ENCODE data around the gene MROH2A.

MROH2A gene

DNA sequence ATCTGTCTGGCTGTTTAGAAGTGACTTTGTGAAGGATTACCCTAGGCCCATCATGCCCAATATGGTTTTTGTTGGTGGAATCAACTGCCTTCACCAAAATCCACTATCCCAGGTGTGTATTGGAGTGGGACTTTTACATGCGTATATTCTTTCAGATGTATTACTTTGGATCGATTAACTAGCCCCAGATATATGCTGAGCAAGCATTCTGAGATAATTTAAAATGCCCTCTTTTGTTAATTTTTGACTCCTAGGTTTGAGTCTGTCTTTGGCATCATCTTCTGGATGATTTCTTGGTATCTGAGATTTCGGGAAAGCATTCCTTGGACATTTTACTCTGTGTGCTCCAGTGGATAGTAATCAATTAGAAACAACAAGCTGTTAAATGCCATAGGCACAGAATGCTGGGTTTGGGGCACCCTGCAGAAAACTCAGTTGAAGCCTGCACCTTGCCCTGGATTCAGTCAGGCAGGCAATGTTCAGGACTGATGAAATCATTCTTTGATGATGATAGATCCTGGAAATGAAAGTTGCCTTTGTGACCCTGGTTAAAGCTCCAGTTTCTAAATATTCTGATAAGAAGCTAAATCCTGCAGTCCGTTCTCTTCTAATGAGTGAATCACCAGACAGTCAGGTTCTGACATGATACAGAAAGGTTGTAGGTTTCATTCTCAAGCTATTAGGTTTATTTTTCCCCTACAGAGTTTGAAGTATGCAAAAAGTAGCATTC lies 16.9 kb upstream of the MROH2A start:
- intact Hi-C loops (cut with DNase I), result no loop called here
- no peak for DNase-seq

DNA sequence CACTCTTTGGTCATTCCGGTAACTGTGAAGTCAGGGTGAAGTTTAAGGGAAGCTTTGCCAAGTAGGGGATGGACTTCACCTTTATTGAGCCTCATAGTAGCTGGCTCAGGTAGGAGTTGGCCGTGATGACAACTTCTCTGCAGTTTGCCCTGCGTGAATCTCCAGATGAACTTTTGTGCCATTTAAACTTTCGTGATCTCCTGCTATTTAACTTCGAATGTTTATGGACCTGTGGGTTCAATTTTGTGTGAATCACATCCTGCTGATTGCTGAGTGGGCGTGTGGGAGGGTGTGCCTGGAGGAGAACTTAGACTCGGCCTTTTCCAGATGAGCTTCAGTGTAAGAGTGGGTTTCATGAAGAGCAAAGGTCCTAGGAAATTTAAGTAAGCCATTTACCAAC lies 13.9 kb upstream of the MROH2A start:
- DNase-seq, result no peak
- intact Hi-C loops (cut with DNase I), result no loop called here

DNA sequence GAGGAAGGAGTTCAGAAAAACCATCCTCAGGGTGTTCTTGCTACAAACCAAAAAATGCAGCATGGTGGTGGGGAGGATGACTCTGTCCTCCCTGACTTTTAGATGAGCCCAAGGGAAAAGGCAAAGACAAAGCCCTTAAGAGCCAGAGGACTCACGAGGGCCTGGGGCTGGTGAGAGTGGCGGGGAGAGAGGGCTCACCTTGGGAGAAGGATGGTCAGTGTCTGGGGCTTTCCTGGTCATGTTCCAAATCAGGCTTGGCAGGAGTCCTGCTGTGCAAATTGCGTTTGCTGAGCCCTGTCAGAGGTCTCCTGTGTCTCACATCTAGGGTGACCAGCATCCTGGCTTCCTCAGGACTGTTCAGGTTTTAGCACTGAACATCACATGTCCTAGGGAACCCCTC lies 13.4 kb upstream of the MROH2A start:
- intact Hi-C loops (cut with DNase I), result no loop called here
- no peak for DNase-seq

DNA sequence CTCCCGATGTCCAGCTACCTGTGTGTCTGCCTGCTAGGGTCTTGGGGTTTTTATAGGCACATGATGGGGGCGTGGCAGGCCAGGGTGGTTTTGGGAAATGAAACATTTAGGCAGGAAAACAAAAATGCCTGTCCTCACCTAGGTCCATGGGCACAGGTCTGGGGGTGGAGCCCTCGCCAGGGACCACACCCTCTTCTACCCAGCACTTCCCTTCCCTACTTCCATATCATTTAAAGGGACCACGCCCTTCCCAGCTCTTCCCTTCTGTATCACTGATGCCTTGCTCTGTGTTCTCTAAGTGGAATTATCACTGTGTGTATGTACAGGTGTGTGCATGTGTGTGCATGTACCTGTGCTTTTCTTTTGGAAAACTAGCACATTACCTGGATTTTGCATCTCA lies 11.7 kb upstream of the MROH2A start:
- DNase-seq, result no peak
- intact Hi-C loops (cut with DNase I), result no loop called here

DNA sequence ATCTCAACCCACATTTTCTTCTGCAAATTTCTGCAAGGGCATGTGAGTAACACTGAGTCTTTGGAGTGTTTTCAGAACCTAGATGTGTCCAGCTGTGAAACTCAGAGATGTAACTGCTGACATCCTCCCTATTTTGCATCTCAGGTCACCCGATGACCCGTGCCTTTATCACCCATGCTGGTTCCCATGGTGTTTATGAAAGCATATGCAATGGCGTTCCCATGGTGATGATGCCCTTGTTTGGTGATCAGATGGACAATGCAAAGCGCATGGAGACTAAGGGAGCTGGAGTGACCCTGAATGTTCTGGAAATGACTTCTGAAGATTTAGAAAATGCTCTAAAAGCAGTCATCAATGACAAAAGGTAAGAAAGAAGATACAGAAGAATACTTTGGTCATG lies 10.1 kb upstream of the MROH2A start:
- intact Hi-C loops (cut with DNase I), result no loop called here
- DNase-seq, result no peak

DNA sequence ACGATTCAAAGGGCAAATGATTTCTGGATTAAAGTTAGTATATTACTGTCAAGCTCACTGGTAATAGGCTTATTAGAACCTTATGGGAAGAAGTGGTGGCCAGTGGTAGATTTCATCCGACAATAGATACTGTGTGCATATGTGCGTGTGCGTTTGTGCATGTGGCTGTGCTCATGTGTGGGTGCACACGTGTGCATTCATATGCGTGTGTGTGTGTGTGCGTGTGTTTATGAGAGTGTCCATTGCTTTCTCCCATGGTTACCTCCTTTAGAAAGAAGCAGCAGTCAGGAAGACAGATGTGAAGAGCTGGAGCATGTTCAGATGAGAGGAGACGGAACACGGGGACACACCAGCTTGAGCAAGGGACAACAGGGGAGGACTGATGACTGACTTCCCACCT lies 8.9 kb upstream of the MROH2A start:
- DNase-seq, result no peak
- intact Hi-C loops (cut with DNase I), result no loop called here

DNA sequence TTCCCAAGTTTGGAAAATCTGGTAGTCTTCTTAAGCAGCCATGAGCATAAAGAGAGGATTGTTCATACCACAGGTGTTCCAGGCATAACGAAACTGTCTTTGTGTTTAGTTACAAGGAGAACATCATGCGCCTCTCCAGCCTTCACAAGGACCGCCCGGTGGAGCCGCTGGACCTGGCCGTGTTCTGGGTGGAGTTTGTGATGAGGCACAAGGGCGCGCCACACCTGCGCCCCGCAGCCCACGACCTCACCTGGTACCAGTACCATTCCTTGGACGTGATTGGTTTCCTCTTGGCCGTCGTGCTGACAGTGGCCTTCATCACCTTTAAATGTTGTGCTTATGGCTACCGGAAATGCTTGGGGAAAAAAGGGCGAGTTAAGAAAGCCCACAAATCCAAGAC lies 6.0 kb upstream of the MROH2A start:
- DNase-seq, result no peak
- intact Hi-C loops (cut with DNase I), result no loop called here

DNA sequence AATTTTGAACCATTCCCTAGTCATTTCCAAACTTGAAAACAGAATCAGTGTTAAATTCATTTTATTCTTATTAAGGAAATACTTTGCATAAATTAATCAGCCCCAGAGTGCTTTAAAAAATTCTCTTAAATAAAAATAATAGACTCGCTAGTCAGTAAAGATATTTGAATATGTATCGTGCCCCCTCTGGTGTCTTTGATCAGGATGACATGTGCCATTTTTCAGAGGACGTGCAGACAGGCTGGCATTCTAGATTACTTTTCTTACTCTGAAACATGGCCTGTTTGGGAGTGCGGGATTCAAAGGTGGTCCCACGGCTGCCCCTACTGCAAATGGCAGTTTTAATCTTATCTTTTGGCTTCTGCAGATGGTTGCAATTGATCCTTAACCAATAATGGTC lies 5.5 kb upstream of the MROH2A start:
- DNase-seq, result no peak
- intact Hi-C loops (cut with DNase I), result no loop called here

DNA sequence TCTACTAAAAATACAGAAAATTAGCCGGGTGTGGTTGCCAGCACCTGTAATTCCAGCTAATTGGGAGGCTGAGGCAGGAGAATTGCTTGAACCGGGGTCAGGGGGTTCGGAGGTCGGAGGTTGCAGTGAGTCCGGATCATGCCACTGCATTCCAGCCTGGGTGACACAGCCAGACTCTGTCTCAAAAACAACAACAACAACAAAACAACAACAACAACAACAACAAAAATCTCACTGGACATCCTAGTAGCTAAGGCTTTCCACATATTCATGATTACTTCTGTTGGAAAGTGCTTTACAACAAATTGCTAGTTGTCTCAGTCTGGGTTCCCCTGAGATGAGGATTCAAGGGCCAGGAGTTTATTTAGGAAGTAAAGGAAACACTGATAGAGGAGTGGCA lies 4.3 kb upstream of the MROH2A start:
- peak in 1 of 42 donors; percentile 13 for DNase-seq
- intact Hi-C loops (cut with DNase I), result no loop called here

DNA sequence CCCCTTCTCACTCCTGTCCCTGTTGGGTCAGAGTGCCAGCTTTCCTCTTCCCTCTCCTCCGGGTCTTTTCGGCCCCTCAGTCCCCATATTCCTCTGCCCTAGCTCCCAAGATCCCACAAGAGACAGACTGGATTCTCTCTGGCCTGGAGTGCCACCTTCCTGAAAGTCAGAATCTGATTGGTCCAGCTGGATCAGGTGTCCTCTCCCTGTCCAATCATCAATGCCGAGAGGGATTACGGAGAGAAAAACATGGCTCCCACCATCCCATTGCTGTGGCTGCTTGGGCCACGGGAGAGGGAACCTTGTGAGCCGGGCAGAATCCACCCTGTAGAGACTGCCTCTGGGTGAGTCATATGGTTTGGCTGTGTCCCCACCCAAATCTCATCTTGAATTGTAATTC lies 2.7 kb upstream of the MROH2A start:
- intact Hi-C loops (cut with DNase I), result no loop called here
- no peak for DNase-seq

DNA sequence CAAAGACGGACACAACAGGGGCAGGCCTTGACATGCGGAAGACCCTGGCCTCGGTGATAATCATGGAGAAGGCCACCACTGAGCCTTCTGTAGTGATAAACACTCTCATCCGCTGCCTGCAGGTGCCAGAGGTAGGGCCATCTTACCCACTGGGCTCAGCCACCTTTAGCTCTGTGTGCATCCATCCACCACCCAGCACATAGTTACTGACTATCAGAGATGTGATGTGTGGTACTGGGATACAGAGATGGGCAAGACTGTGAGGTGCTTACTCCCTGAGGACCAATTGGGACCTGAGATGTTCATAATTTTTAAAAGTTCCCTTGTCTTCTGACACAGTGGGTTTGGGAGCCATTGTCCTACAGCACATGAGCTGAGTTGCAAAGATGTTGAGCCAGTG lies 1.6 kb downstream of the MROH2A start:
- intact Hi-C loops (cut with DNase I), result no loop called here
- DNase-seq, result no peak

DNA sequence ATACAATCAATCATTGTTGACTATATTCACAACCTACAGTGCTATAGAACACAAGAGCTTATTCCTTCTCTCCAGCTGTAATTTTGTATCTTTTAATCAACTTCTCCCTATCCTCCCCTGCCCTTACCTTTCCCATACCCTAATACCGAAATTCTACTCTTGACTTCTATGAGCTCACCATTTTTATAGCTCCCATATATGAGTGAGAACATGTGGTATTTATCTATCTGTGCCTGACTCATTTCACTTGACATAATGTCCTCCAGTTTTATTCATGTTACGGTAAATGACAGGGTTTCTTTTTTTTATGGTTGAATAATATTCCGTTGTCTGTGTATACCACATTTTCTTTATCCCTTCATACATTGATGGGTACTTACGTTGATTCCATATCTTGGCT lies 2.6 kb downstream of the MROH2A start:
- no peak for DNase-seq
- intact Hi-C loops (cut with DNase I), result no loop called here

DNA sequence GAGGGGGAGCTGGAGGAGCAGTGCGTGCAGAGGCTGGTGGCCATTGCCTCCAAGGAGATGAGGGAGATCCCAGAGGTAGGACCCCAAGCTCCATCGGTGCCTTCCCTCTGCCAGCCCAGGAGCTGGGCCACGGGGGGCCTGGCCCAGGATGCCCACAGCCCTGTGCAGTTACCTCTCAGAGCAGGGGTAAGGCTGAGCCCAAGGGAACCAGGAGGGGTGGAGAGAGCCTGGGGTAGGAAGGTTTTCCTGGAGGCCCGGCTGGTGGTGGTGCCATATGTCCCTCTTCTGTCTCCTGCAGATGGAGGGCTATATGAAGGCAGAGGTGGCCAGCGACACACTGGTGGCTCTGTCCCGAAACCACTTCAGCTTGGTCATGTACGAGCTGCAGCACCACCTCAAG lies 11.4 kb downstream of the MROH2A start:
- intact Hi-C loops (cut with DNase I), result no loop called here
- peak in 2 of 42 donors; percentile 29 to 30 for DNase-seq

DNA sequence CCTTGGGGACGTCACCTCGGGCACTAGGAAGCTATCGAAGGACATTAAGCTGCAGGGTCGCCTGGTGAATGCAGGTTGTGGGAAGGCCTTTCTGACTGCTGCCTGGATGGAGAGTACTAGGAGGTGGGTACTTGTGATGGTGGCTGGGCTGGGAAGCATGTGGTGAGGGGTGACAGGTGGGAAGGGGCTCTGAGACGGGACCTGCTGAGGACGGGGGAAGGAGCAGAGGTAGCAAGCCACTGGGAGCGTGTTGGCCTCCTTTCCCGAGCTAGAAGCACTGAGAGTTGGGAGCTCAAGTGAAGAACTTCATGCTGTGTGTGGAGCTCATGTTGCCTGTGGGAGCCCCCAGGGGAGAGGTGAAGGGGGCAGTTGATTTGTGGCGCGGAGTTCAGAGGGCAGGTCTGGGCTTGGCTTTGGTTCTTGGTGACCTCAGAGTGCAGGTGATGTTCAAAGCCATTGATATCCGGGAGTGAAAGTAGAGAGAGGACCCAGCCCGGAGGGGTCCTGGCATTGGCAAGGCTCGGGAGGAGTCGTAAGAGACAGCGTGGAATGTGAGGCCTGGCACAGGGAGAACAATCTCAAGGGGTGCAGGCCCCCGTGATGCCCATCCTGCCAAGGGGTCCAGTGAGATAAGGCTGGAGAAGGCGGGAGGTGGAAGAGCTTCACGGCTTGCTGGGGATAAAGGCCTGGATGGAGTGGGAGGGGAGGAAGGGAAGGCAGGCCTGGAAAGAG lies 13.2 kb downstream of the MROH2A start:
- DNase-seq, result peak in 2 of 42 donors; percentile 21 to 24
- intact Hi-C loops (cut with DNase I), result no loop called here

DNA sequence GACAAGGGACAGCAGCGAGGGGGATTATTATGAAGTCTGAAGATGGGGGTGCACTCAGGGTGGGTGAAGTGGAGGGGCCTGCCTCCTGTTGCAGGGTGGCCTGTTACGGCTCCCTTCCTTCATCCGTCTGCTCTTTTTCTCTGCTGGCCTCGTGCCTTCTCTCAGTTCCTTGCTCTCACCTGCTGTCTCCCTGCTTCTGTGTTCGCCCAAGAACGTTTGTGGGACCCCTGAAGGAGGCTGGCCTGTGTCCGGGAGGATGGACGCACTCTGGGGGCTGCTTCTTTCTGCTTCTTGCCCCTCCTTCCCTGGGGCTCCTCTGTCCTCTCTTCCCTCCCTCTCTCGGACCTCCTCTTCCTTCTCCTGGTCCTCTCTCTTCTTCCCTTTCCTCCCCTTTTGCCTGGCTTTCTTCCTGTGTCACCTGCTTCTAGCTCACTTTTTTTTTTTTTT lies 13.8 kb downstream of the MROH2A start:
- DNase-seq, result peak in 1 of 42 donors; percentile 9
- intact Hi-C loops (cut with DNase I), result no loop called here

DNA sequence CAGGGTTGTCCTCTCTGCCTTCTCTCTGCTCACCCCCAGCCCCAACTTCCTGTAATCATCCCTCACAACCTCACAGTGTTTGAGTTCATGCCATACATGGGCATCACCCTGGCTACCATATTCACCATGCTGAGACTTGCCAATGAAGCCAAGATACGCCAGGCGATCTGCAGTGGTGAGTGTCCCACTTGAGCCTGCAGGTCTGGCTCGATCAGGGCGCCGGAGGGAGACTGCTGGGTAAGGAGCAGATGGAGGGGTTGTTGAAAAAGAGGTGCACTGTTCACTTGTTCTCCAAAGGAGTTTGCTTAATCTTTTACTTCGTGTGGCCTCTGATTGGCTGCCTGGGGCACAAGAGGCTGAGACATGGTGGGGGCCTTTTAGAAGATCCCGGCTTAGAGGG lies 14.6 kb downstream of the MROH2A start:
- DNase-seq, result peak in 2 of 42 donors; percentile 6 to 31
- intact Hi-C loops (cut with DNase I), result no loop called here

DNA sequence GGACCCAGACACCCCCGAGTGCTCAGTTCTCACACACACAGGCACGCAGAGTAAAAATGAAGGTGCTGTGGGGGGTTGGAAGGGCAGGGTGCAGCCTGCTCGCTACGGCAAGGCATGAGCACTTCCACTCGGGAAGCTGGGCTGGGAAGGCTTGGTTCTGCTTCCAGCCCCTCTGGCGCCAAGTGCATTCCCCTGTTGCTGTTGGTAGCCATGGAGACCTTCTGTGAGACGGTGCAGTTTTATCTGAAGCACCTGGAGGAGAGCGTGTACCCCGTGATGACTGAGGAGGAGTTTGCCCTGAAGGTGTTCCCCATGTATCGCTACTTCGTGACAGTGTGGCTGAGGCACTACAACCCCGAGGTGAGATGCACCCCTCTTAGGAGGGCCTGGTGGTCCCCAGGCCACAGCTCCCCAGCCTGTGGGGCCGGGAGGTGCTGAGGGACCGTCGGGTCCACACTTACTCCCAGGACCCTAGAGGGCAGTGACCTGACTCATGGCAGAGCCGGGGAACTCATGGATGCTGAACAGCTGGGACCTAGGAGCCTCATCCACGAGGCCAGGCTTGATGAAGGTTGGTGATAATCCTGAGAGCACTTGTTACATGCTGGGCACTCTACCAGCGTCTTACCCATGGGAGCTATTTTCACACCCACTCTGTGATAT lies 15.5 kb downstream of the MROH2A start:
- DNase-seq, result peak in 17 of 42 donors; percentile 2 to 56 (median 18)

DNA sequence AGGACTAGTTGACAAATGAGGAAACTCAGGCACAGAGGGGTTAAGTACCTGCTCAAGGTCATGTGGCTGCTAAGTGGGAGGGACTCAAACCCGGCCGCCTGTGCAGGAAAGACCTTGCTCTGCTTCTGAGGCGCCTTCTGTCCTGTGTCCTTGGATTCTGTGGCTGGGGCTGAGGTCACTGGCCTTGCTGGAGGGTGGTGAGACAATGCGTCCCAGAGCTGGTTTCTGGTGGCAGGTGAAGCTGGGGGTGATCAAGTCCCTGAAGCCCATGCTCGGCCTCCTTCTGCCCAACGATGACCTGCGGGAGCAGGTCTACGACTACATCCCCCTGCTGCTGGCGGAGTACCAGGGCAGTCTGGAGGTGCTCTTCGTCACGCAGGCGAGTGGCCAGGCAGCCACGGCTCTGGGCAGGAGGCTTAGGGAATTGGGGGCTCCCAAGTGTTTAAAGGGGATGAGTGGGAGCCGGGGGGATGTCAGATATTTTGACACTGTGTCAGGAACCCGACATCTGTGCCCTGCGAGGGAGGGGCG lies 16.1 kb downstream of the MROH2A start:
- peak in 3 of 42 donors; percentile 13 to 32 (median 28) for DNase-seq
- intact Hi-C loops (cut with DNase I), result no loop called here

More for the DNA sequence above, 15.5 kb downstream of the MROH2A start:
- intact Hi-C loops (cut with DNase I), result no loop called here

DNA sequence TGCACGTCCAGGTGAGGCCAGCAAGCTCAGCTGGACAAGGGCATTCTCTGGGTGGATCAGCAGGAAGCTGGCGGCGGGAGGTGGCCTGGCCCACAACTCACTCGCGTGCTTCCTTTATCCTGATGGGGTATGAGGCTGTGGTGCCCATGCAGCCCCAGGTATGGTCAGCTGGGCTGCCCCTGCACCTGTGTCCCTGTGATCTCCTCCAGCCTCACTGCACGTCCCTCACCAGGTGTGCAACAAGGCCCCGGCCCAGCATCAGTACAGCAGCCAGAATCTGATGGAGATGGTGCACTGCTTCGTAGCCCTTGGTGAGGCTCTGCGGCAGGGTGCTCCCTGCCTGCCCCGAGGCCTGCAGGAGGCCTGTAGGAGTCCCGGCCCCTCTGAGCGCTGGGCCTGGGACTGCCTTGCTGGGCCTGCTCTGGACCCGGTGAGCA lies 17.6 kb downstream of the MROH2A start:
- peak in 6 of 42 donors; percentile 10 to 28 (median 24) for DNase-seq
- intact Hi-C loops (cut with DNase I), result no loop called here

DNA sequence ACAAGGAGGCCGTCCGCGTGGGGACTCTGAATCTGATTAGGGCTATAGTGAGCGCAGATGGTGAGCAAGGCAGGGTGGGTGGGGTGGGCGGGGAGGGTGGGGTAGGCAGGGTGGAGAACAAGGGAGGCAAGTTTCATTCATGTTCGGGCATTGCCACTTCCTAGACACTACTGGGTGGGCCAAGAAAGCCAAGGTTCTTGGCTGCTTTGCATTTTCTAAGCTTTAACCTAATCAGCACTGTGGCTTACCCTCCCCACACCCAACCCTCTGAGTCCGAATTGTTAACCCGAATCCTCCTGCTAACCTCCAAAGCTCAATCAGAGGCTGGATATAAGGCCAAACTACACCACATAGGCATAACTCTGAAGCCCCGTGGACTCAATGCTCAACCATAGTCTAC lies 18.1 kb downstream of the MROH2A start:
- intact Hi-C loops (cut with DNase I), result no loop called here
- peak in 3 of 42 donors; percentile 5 to 10 (median 7) for DNase-seq
